ENCODE results near the gene AGO3. TPM values are rescaled to one million over a fixed set of nuclear protein-coding genes. Genes with fewer than 3 reads are reported as not detected.

AGO3 gene
- total and polyA plus RNA-seq, 10 of the 15 experiments (the other 5 are each of a cell fraction or from before 2014, with no cell fraction given), result 3.9 to 35.2 (median 12.5) TPM

DNA sequence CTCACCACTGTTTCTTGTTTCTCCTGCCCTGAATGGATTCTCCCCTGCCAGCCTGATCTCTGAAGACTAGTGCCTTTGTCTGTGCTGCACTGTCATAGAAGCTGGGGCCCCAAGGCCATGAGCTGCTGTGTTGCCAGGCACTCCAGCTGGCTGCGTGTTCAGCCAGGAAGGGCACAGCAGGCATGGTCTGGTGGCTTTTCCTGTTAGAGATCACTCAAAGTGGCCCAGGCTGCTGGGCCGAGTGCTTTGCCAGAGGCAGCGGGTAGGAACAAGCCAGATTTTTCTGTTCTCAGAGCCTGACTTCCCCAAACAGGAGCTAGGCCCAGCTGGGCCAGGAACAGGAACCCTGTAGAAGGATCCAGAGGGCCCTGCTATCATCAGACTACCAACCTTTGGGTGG, 163.0 kb downstream of the AGO3 start:
- Histone ChIP-seq H3K4me2 (ENCODE audit: control insufficient read depth, insufficient read depth) (no peak overlapping the region), H3K79me2 (ENCODE audit: control insufficient read depth, insufficient read depth, low read length) (peaks cover 18% of the 10 kb centered on the region), H3K36me3 (ENCODE audit: control insufficient read depth in 2 of 2, insufficient read depth in 2 of 2, low read length in 1 of 2) (peaks cover 17 to 19% of the 10 kb centered on the region in 2 experiments), H3K9me3 (replicated peaks; ENCODE audit: control insufficient read depth, insufficient read depth, low read length) (no peaks in the 10 kb centered on the region), H2AFZ (ENCODE audit: control insufficient read depth, low read depth, low read length) (no peak overlapping the region), H3K4me1 (ENCODE audit: control insufficient read depth, insufficient read depth, low read length) (no peaks in the 10 kb centered on the region), H3K9ac (ENCODE audit: control insufficient read depth, insufficient read depth, low read length) (no peak overlapping the region), H3K4me3 (no peak overlapping the region), H3K27ac (ENCODE audit: control insufficient read depth, insufficient read depth) (no peak overlapping the region), H3K27me3 (replicated peaks in 1 of 2; ENCODE audit: control insufficient read depth in 2 of 2, insufficient read depth in 2 of 2, low read length in 1 of 2) (no peaks in the 10 kb centered on the region), H4K20me1 (ENCODE audit: control insufficient read depth, insufficient read depth) (no peaks in the 10 kb centered on the region)
- ChIA-PET RAD21 (ENCODE audit: unreplicated experiment) (interaction anchor here (0.9 kb wide), 1 partner anchor 326 kb away, joined by 4 read pairs; no protein-coding TSS in a partner anchor), CTCF (interaction anchor here (1.0 to 2.6 kb wide), 4 partner anchors 40 to 94 kb away, joined by 5 to 14 read pairs (median 8); partner anchors contain the start of gene TRAPPC3), SMC1A (ENCODE audit: uncharacterized antibody, unreplicated experiment) (interaction anchor here (0.6 to 1.3 kb wide), 3 partner anchors 55 to 523 kb away, joined by 3 read pairs; partner anchors contain the start of gene TRAPPC3), POLR2A (no interaction called here)
- BruUV-seq (replicated peaks), result no TSS peak
- DNase-seq (ENCODE audit: low read depth, low spot score), result no peak
- 85% methylated on average over 3 of the region's 3 CpGs for WGBS (ENCODE audit: insufficient coverage, insufficient replicate concordance, low lambda C conversion rate, missing lambda C conversion rate)
- intact Hi-C loops (cut with micrococcal nuclease; ENCODE audit: unreplicated experiment) (no loop called here), in situ Hi-C loops (cut with MboI) (loop anchor here (5.0 kb wide), 2 partner anchors 48 to 93 kb away; no protein-coding TSS in a partner anchor)
- FAIRE-seq, result no peak
- ATAC-seq, result no peak
- 0 out of 2 replicates have a peak, but pooled peaks have one; percentile 7 for TF ChIP-seq POLR2A (IDR thresholded peaks at IDR 0.05; ENCODE audit: low read depth, low read length)
- TF ChIP-seq, protein P1, sequence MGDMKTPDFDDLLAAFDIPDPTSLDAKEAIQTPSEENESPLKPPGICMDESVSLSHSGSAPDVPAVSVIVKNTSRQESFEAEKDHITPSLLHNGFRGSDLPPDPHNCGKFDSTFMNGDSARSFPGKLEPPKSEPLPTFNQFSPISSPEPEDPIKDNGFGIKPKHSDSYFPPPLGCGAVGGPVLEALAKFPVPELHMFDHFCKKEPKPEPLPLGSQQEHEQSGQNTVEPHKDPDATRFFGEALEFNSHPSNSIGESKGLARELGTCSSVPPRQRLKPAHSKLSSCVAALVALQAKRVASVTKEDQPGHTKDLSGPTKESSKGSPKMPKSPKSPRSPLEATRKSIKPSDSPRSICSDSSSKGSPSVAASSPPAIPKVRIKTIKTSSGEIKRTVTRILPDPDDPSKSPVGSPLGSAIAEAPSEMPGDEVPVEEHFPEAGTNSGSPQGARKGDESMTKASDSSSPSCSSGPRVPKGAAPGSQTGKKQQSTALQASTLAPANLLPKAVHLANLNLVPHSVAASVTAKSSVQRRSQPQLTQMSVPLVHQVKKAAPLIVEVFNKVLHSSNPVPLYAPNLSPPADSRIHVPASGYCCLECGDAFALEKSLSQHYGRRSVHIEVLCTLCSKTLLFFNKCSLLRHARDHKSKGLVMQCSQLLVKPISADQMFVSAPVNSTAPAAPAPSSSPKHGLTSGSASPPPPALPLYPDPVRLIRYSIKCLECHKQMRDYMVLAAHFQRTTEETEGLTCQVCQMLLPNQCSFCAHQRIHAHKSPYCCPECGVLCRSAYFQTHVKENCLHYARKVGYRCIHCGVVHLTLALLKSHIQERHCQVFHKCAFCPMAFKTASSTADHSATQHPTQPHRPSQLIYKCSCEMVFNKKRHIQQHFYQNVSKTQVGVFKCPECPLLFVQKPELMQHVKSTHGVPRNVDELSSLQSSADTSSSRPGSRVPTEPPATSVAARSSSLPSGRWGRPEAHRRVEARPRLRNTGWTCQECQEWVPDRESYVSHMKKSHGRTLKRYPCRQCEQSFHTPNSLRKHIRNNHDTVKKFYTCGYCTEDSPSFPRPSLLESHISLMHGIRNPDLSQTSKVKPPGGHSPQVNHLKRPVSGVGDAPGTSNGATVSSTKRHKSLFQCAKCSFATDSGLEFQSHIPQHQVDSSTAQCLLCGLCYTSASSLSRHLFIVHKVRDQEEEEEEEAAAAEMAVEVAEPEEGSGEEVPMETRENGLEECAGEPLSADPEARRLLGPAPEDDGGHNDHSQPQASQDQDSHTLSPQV (IDR thresholded peaks at IDR 0.05), result no peak
